T-cell (primary cell): Measurements from ENCODE around the gene CDH4. TPM values are rescaled to one million over a fixed set of nuclear protein-coding genes. Genes with fewer than 3 reads are reported as not detected.

Experiments used
- ATAC-seq, 4 experiments: fragments of 200-7000 bp in 3 of 4; fragments of 150-1000 bp in 1 of 4; cut with Tn5 transposase; replicated peaks in 1 of 4; 1 replicate in 3 of 4; 2 replicates in 1 of 4; pipeline ENCODE4 v1.10.0; 2021; ENCODE audit warnings: moderate library complexity in 3 of 4, mild to moderate bottlenecking in 2 of 4, moderate number of reproducible peaks in 1 of 4
- CTCF ChIA-PET, 2 donors: fragments of 300-600 bp; sonication (Branson Sonifier 250); formaldehyde crosslinking; loops; one replicate each; lab custom pipeline; 2022; ENCODE audit warnings: antibody characterized with exemption in 2 of 2; lab: Charles Lee
- POLR2A ChIA-PET, 2 donors: fragments of 300-600 bp; sonication (Branson Sonifier 250); formaldehyde crosslinking; loops; one replicate each; lab custom pipeline; 2022; ENCODE audit warnings: antibody characterized with exemption in 2 of 2; lab: Charles Lee
- DNase-seq, 35 experiments: peaks; one replicate each; pipeline versions ENCODE4 v3.0.0 to v3.0.0-alpha.2; 2013 to 2023
- H3K27ac ChIP-seq: one replicate; pipeline ENCODE4 v1.5.1; 2013; ENCODE audit warnings: low read length
- H3K27me3 ChIP-seq, 2 experiments: replicated peaks in 1 of 2; 1 replicate in 1 of 2; 2 replicates in 1 of 2; pipeline versions ENCODE4 v1.6.1 to v1.7.0; 2013; ENCODE audit warnings: low read length in 1 of 2, mixed read lengths in 1 of 2; ENCODE audit not compliant: control insufficient read depth in 2 of 2, insufficient read depth in 2 of 2; ENCODE audit errors: extremely low read depth in 1 of 2
- H3K36me3 ChIP-seq, 2 donors: 1 replicate in 1 of 2; 2 replicates in 1 of 2; pipeline versions ENCODE4 v1.6.1 to v1.7.0; 2013; ENCODE audit warnings: low read length in 1 of 2; ENCODE audit not compliant: control insufficient read depth in 2 of 2, insufficient read depth in 1 of 2; ENCODE audit errors: extremely low read depth in 1 of 2
- H3K4me1 ChIP-seq, 2 experiments: 1 replicate in 1 of 2; 2 replicates in 1 of 2; pipeline versions ENCODE4 v1.6.1 to v1.7.0; 2013; ENCODE audit warnings: low read length in 2 of 2, mixed read lengths in 1 of 2; ENCODE audit not compliant: insufficient read depth in 2 of 2, control insufficient read depth in 1 of 2; ENCODE audit errors: extremely low read depth in 1 of 2
- H3K4me3 ChIP-seq, 2 donors: 1 replicate in 1 of 2; 2 replicates in 1 of 2; pipeline versions ENCODE4 v1.5.1 to v1.7.0; 2013; ENCODE audit warnings: mild to moderate bottlenecking in 2 of 2, low read length in 1 of 2, moderate library complexity in 1 of 2; ENCODE audit not compliant: control insufficient read depth in 1 of 2; ENCODE audit errors: extremely low read depth in 1 of 2
- H3K9me3 ChIP-seq: 2 replicates; pipeline ENCODE4 v1.7.0; 2013
- H3K27ac Mint-ChIP-seq, 2 donors: one replicate each; pipeline ENCODE4 v1.8.0; 2020 to 2021; ENCODE audit warnings: mild to moderate bottlenecking in 2 of 2, mixed read lengths in 2 of 2
- H3K27me3 Mint-ChIP-seq, 2 donors: one replicate each; pipeline ENCODE4 v1.8.0; 2021 to 2022; ENCODE audit warnings: mixed read lengths in 2 of 2
- H3K36me3 Mint-ChIP-seq: one replicate; pipeline ENCODE4 v1.8.0; 2021; ENCODE audit warnings: mixed read lengths
- H3K4me1 Mint-ChIP-seq, 3 donors: one replicate each; pipeline ENCODE4 v1.8.0; 2020 to 2022; ENCODE audit warnings: mixed read lengths in 3 of 3, mild to moderate bottlenecking in 1 of 3
- H3K4me3 Mint-ChIP-seq, 3 donors: one replicate each; pipeline ENCODE4 v1.8.0; 2020 to 2022; ENCODE audit warnings: mild to moderate bottlenecking in 3 of 3, mixed read lengths in 3 of 3, moderate library complexity in 3 of 3
- H3K9me3 Mint-ChIP-seq, 3 donors: one replicate each; pipeline ENCODE4 v1.8.0; 2020 to 2022; ENCODE audit warnings: mixed read lengths in 3 of 3
- WGBS: methylation state at CpG from one replicate; pipeline ENCODE4 v1.1.5; 2013; ENCODE audit warnings: missing lambda C conversion rate; ENCODE audit not compliant: insufficient coverage; 5-methylcytosine and 5-hydroxymethylcytosine counted together
- total RNA-seq, 35 experiments: library from RNA in 6 of 35; stranded (reverse) in 6 of 35; fragments of 120-200 nt in 1 of 35; gene quantifications; one replicate each; pipeline versions ENCODE4 v1.2.1 to v1.2.4 and lab custom pipeline; 2013 to 2026

The CDH4 gene
- total RNA-seq, 5 donors from 2014 or later (not counting 1 experiment from before 2014, with no cell fraction given): 0.06 to 0.64 (median 0.14) TPM

- Mint-ChIP-seq H3K9me3 (no peaks in the 10 kb centered on the region), H3K36me3 (no peaks in the 10 kb centered on the region), H3K4me1 (no peaks in the 10 kb centered on the region), H3K27me3 (peaks cover 0 to 4% of the 10 kb centered on the region in 2 donors), H3K4me3 (no peak overlapping the region), H3K27ac (no peak overlapping the region)
- ChIA-PET POLR2A (no interaction called here), CTCF (no interaction called here)
- Histone ChIP-seq H3K9me3 (no peaks in the 10 kb centered on the region), H3K36me3 (no peaks in the 10 kb centered on the region), H3K27me3 (no peaks in the 10 kb centered on the region), H3K27ac (no peak overlapping the region), H3K4me3 (no peak overlapping the region), H3K4me1 (no peaks in the 10 kb centered on the region)
- WGBS: 85% methylated on average over 12 of the region's 12 CpGs
- DNase-seq (no peak), ATAC-seq (no peak)
Measured at GRCh38 chr20:61565791-61566190, 313.7 kb downstream of the CDH4 start.

GRCh38 chr20:61566691-61567090, 314.6 kb downstream of the CDH4 start:
- H3K27me3 ChIP-seq: peaks cover 0 to 4% of the 10 kb centered on the region in 2 experiments
- CTCF ChIA-PET: no interaction called here
- WGBS: 89% methylated on average over 17 of the region's 22 CpGs

GRCh38 chr20:61567204-61567603, 315.1 kb downstream of the CDH4 start:
- no peaks in the 10 kb centered on the region for H3K4me1 ChIP-seq
- DNase-seq (no peak), ATAC-seq (no peak)
- Mint-ChIP-seq H3K27me3 (peaks cover 0 to 4% of the 10 kb centered on the region in 2 donors), H3K4me1 (no peaks in the 10 kb centered on the region), H3K9me3 (no peaks in the 10 kb centered on the region), H3K36me3 (no peaks in the 10 kb centered on the region), H3K27ac (no peak overlapping the region), H3K4me3 (no peak overlapping the region)
- peaks cover 0 to 4% of the 10 kb centered on the region in 2 experiments for H3K27me3 ChIP-seq
- H3K9me3 ChIP-seq: no peaks in the 10 kb centered on the region
- H3K27ac ChIP-seq: no peak overlapping the region
- ChIA-PET CTCF (no interaction called here), POLR2A (no interaction called here)
- no peak overlapping the region for H3K4me3 ChIP-seq
- no peaks in the 10 kb centered on the region for H3K36me3 ChIP-seq
- 88% methylated on average over 2 of the region's 4 CpGs for WGBS

More at GRCh38 chr20:61566691-61567090, 314.6 kb downstream of the CDH4 start:
- Mint-ChIP-seq H3K36me3 (no peaks in the 10 kb centered on the region), H3K9me3 (no peaks in the 10 kb centered on the region), H3K4me1 (no peaks in the 10 kb centered on the region), H3K27me3 (peaks cover 0 to 4% of the 10 kb centered on the region in 2 donors), H3K27ac (no peak overlapping the region), H3K4me3 (no peak overlapping the region)
- no peak overlapping the region for H3K4me3 ChIP-seq
- POLR2A ChIA-PET: no interaction called here
- no peak for DNase-seq
- H3K27ac ChIP-seq: no peak overlapping the region
- no peaks in the 10 kb centered on the region for H3K36me3 ChIP-seq
- H3K4me1 ChIP-seq: no peaks in the 10 kb centered on the region
- no peak for ATAC-seq
- H3K9me3 ChIP-seq: no peaks in the 10 kb centered on the region

- CTCF ChIA-PET: no interaction called here
- no peak overlapping the region for H3K4me3 ChIP-seq
- H3K4me1 ChIP-seq: no peaks in the 10 kb centered on the region
- no peak for ATAC-seq
- H3K36me3 Mint-ChIP-seq: no peaks in the 10 kb centered on the region
- no peak overlapping the region for H3K27ac Mint-ChIP-seq
- POLR2A ChIA-PET: no interaction called here
- no peak overlapping the region for H3K4me3 Mint-ChIP-seq
- DNase-seq: no peak
- 80% methylated on average over 8 of the region's 10 CpGs for WGBS
- H3K36me3 ChIP-seq: no peaks in the 10 kb centered on the region
- H3K27me3 ChIP-seq: peaks cover 0 to 13% of the 10 kb centered on the region in 2 experiments
- H3K4me1 Mint-ChIP-seq: no peaks in the 10 kb centered on the region
- no peaks in the 10 kb centered on the region for H3K9me3 ChIP-seq
- H3K27ac ChIP-seq: no peak overlapping the region
- H3K27me3 Mint-ChIP-seq: peaks cover 0 to 4% of the 10 kb centered on the region in 2 donors
- no peaks in the 10 kb centered on the region for H3K9me3 Mint-ChIP-seq
Measured at GRCh38 chr20:61569825-61570224, 317.8 kb downstream of the CDH4 start.

DNA sequence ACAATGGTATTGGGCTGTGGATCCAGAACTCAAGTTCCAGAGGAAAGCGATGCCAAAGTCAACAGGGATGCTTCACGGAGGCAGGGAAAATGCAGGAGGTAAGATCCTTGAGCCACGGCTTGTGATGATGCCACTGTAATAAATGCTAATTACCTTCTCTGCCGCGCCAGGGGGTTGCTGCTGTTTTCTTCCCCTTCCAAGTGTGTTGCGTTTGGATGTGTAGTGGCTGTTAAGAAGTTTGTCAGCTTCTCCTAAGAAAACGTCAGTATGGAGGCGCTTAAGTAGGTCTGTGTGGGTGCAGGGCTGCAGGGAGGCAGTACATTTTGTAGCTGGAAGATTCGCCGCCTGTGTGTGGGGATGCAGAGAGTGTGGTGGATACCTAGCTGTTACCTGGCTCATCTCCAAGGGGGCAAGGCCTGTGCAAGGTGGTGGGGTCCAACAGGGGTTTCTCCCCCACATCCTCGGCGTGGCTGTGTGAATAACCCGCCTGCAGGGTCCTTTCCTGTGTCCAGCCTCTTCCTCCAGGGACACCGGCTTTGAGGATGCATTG, 318.7 kb downstream of the CDH4 start:
- Histone ChIP-seq H3K9me3 (no peaks in the 10 kb centered on the region), H3K36me3 (no peaks in the 10 kb centered on the region), H3K27me3 (peaks cover 0 to 13% of the 10 kb centered on the region in 2 experiments), H3K27ac (no peak overlapping the region), H3K4me3 (no peak overlapping the region), H3K4me1 (no peaks in the 10 kb centered on the region)
- H3K36me3 Mint-ChIP-seq: no peaks in the 10 kb centered on the region
- 84% methylated on average over 13 of the region's 14 CpGs for WGBS
- CTCF ChIA-PET: no interaction called here
- POLR2A ChIA-PET: no interaction called here
- peaks cover 0 to 4% of the 10 kb centered on the region in 2 donors for H3K27me3 Mint-ChIP-seq
- no peaks in the 10 kb centered on the region for H3K9me3 Mint-ChIP-seq
- H3K4me1 Mint-ChIP-seq: no peaks in the 10 kb centered on the region
- ATAC-seq: no peak
- DNase-seq: no peak
- H3K4me3 Mint-ChIP-seq: no peak overlapping the region
- H3K27ac Mint-ChIP-seq: no peak overlapping the region

DNA sequence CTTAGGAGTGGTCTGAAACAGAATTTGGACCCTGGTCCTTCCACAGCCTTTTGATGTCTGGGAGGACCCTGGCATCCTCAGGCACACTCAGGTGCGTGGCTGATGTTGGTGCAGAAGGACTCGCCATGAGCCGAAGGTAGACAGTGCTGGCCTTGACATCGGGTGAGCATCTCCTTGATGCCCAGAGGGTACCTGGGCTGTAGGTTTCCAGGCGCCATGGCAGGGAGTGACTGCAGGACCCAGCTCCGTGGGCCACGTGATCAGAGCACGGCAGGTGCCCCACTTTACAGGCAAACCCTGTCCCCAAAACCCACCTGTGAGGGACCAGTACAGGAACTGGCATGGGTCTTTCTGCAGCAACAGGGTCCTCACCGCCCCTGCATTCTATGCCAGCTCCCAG, 319.2 kb downstream of the CDH4 start:
- Mint-ChIP-seq H3K4me3 (no peak overlapping the region), H3K27ac (no peak overlapping the region), H3K9me3 (no peaks in the 10 kb centered on the region), H3K36me3 (no peaks in the 10 kb centered on the region), H3K4me1 (no peaks in the 10 kb centered on the region), H3K27me3 (peaks cover 0 to 4% of the 10 kb centered on the region in 2 donors)
- ChIA-PET CTCF (no interaction called here), POLR2A (no interaction called here)
- no peak overlapping the region for H3K27ac ChIP-seq
- no peaks in the 10 kb centered on the region for H3K36me3 ChIP-seq
- no peaks in the 10 kb centered on the region for H3K4me1 ChIP-seq
- H3K4me3 ChIP-seq: no peak overlapping the region
- 82% methylated on average over 8 of the region's 9 CpGs for WGBS
- H3K27me3 ChIP-seq: peaks cover 0 to 13% of the 10 kb centered on the region in 2 experiments
- DNase-seq: no peak
- no peak for ATAC-seq
- no peaks in the 10 kb centered on the region for H3K9me3 ChIP-seq
